Activated T-cell treated with anti-CD3 and anti-CD28 coated beads for 1 hour (primary cell): ENCODE results near the gene SLC16A9.
"Not testable (repeated sequence)": the region's sequence is repeated elsewhere in the genome, so short reads cannot be mapped to it uniquely, and the experiment has no call there.

Experiments
- DNase-seq: peaks from one replicate; pipeline ENCODE4 v3.0.0-alpha.2; 2020; ENCODE audit warnings: low read depth

SLC16A9 gene

GRCh38 chr10:59709395-59710125 lies at the start of gene SLC16A9:
Gene SLC16A9, minus strand, starts transcription at chr10:59709850. Its CDS starts 25,559 bp downstream, at chr10:59684291.
- DNase-seq: no peak

GRCh38 chr10:59757966-59758365 lies 48.3 kb upstream of the SLC16A9 start:
- no peak for DNase-seq

GRCh38 chr10:59754951-59755350 lies 45.3 kb upstream of the SLC16A9 start:
- no peak for DNase-seq

- no peak for DNase-seq
These were observed 43.6 kb upstream of the SLC16A9 start, which contains the start of gene MRLN for GRCh38 chr10:59753267-59753666. Gene MRLN, minus strand, starts transcription at chr10:59753455.

- DNase-seq: no peak
These were observed 42.8 kb upstream of the SLC16A9 start for GRCh38 chr10:59752278-59752940.

- DNase-seq: no peak
These were observed 40.7 kb upstream of the SLC16A9 start for GRCh38 chr10:59750155-59750945.

- DNase-seq: no peak
These were observed 39.2 kb upstream of the SLC16A9 start for GRCh38 chr10:59748834-59749233.

GRCh38 chr10:59745163-59745650 lies 35.6 kb upstream of the SLC16A9 start:
- no peak for DNase-seq

GRCh38 chr10:59744762-59745161 lies 35.1 kb upstream of the SLC16A9 start:
- DNase-seq: not testable (repeated sequence)

- DNase-seq: not testable (repeated sequence)
These were observed 34.5 kb upstream of the SLC16A9 start for GRCh38 chr10:59744156-59744555.

GRCh38 chr10:59741583-59741982 lies 31.9 kb upstream of the SLC16A9 start:
- DNase-seq: no peak

- no peak for DNase-seq
These were observed 31.4 kb upstream of the SLC16A9 start for GRCh38 chr10:59741048-59741447.

- DNase-seq: no peak
These were observed 27.1 kb upstream of the SLC16A9 start for GRCh38 chr10:59736749-59737148.

GRCh38 chr10:59735296-59735695 lies 25.6 kb upstream of the SLC16A9 start:
- DNase-seq: no peak

GRCh38 chr10:59734014-59734462 lies 24.4 kb upstream of the SLC16A9 start:
- no peak for DNase-seq

GRCh38 chr10:59733321-59734013 lies 23.8 kb upstream of the SLC16A9 start:
- DNase-seq: not testable (repeated sequence)

- DNase-seq: not testable (repeated sequence)
These were observed 23.2 kb upstream of the SLC16A9 start for GRCh38 chr10:59732849-59733248.

GRCh38 chr10:59729167-59729566 lies 19.5 kb upstream of the SLC16A9 start:
- not testable (repeated sequence) for DNase-seq

- no peak for DNase-seq
These were observed 14.7 kb upstream of the SLC16A9 start for GRCh38 chr10:59724098-59724938.

GRCh38 chr10:59720377-59720776 lies 10.7 kb upstream of the SLC16A9 start:
- no peak for DNase-seq

- no peak for DNase-seq
These were observed 9.7 kb upstream of the SLC16A9 start for GRCh38 chr10:59719374-59719773.
